GM23338 (cell line): ENCODE measurements around the gene ZNF189. TPM values are rescaled to one million over a fixed set of nuclear protein-coding genes. Genes with fewer than 3 reads are reported as not detected.

Experiments
- ATAC-seq: fragments of 200-7000 bp; cut with Tn5 transposase; 3 replicates; pipeline ENCODE4 v1.9.1; 2020
- DNase-seq: peaks from one replicate; pipeline ENCODE4 v3.0.0-alpha.2; 2015; ENCODE audit warnings: low spot score
- H2AFZ ChIP-seq: fragments of 200-600 bp; sonication (generic); 2 replicates; pipeline ENCODE4 v1.8.0; 2016; ENCODE audit warnings: antibody characterized with exemption, mild to moderate bottlenecking, moderate library complexity
- H3F3A ChIP-seq: fragments of 200-600 bp; sonication (generic); replicated peaks from 2 replicates; pipeline ENCODE4 v1.8.0; 2017; ENCODE audit warnings: antibody characterized with exemption, mixed run types, low read depth
- H3K27ac ChIP-seq: fragments of 200-600 bp; sonication (generic); 2 replicates; pipeline ENCODE4 v1.6.1; 2016; ENCODE audit warnings: low read depth
- H3K27me3 ChIP-seq: fragments of 200-600 bp; sonication (generic); 2 replicates; pipeline ENCODE4 v1.8.0; 2016; ENCODE audit warnings: mild to moderate bottlenecking, mixed run types, moderate library complexity; ENCODE audit not compliant: insufficient read depth
- H3K36me3 ChIP-seq: fragments of 200-600 bp; sonication (generic); 2 replicates; pipeline ENCODE4 v1.8.0; 2016; ENCODE audit warnings: mild to moderate bottlenecking; ENCODE audit not compliant: insufficient read depth
- H3K4me1 ChIP-seq: fragments of 200-600 bp; sonication (generic); 2 replicates; pipeline ENCODE4 v1.8.0; 2016; ENCODE audit warnings: mild to moderate bottlenecking, moderate library complexity; ENCODE audit not compliant: insufficient read depth
- H3K4me2 ChIP-seq: fragments of 200-600 bp; sonication (generic); 2 replicates; pipeline ENCODE4 v1.7.1; 2017; ENCODE audit warnings: mixed run types
- H3K4me3 ChIP-seq: fragments of 200-600 bp; sonication (generic); 2 replicates; pipeline ENCODE4 v1.6.1; 2016; ENCODE audit warnings: mixed run types
- H3K79me2 ChIP-seq: fragments of 200-600 bp; sonication (generic); replicated peaks from 2 replicates; pipeline ENCODE4 v1.8.0; 2017; ENCODE audit warnings: mild to moderate bottlenecking; ENCODE audit not compliant: insufficient read depth
- H3K9me2 ChIP-seq: fragments of 200-600 bp; sonication (generic); 2 replicates; pipeline ENCODE4 v1.8.0; 2017; ENCODE audit not compliant: insufficient read depth
- H4K20me1 ChIP-seq: fragments of 200-600 bp; sonication (generic); replicated peaks from 2 replicates; pipeline ENCODE4 v1.8.0; 2017; ENCODE audit warnings: mild to moderate bottlenecking; ENCODE audit not compliant: insufficient read depth
- H3K27ac Mint-ChIP-seq: 2 replicates; pipeline ENCODE4 v1.8.0; 2020; ENCODE audit warnings: inconsistent platforms, mild to moderate bottlenecking, moderate library complexity, mixed read lengths
- H3K27me3 Mint-ChIP-seq: 3 replicates; pipeline ENCODE4 v1.8.0; 2022; ENCODE audit warnings: low read depth, mild to moderate bottlenecking, moderate library complexity, mixed read lengths, inconsistent platforms; ENCODE audit not compliant: insufficient read depth, poor library complexity
- H3K36me3 Mint-ChIP-seq: 3 replicates; pipeline ENCODE4 v1.8.0; 2021; ENCODE audit warnings: low read depth, mild to moderate bottlenecking, inconsistent platforms, moderate library complexity, mixed read lengths
- H3K4me1 Mint-ChIP-seq: 3 replicates; pipeline ENCODE4 v1.8.0; 2020; ENCODE audit warnings: mild to moderate bottlenecking, inconsistent platforms, mixed read lengths
- H3K4me3 Mint-ChIP-seq: 3 replicates; pipeline ENCODE4 v1.8.0; 2021; ENCODE audit warnings: moderate library complexity, mild to moderate bottlenecking, inconsistent platforms, mixed read lengths
- H3K9me3 Mint-ChIP-seq: 3 replicates; pipeline ENCODE4 v1.8.0; 2020; ENCODE audit warnings: moderate library complexity, mild to moderate bottlenecking, inconsistent platforms, mixed read lengths
- CREB1 ChIP-seq: fragments of 250-450 bp; sonication (Bioruptor Pico); IDR thresholded peaks from 2 replicates; pipeline ENCODE4 v1.5.0; 2020; ENCODE audit warnings: low read depth, mild to moderate bottlenecking, moderate library complexity
- CTCF ChIP-seq, 2 experiments: fragments of 200-600 bp in 1 of 2; sonication (generic) in 1 of 2; conservative IDR thresholded peaks; 2 replicates each; pipeline versions ENCODE4 v1.5.1 to v1.6.1; 2016 to 2017; ENCODE audit warnings: antibody characterized with exemption in 2 of 2, low read depth in 2 of 2, mild to moderate bottlenecking in 2 of 2, moderate library complexity in 1 of 2
- ETS1 ChIP-seq: IDR thresholded peaks from 2 replicates; pipeline ENCODE4 v1.6.1; 2016; ENCODE audit warnings: antibody characterized with exemption
- EZH2 ChIP-seq: fragments of 200-600 bp; sonication (generic); IDR thresholded peaks from one replicate; pipeline ENCODE4 v1.8.0; 2017; ENCODE audit warnings: antibody characterized with exemption, mild to moderate bottlenecking, low read depth; ENCODE audit not compliant: unreplicated experiment
- JUNB ChIP-seq: IDR thresholded peaks from one replicate; pipeline ENCODE4 v1.6.1; 2016; ENCODE audit warnings: antibody characterized with exemption; ENCODE audit not compliant: unreplicated experiment
- NANOG ChIP-seq: IDR thresholded peaks from 2 replicates; pipeline ENCODE4 v1.6.1; 2016; ENCODE audit warnings: antibody characterized with exemption, borderline replicate concordance
- POLR2AphosphoS5 ChIP-seq: IDR thresholded peaks from 2 replicates; pipeline ENCODE4 v1.6.1; 2016; ENCODE audit warnings: antibody characterized with exemption, low read depth
- REST ChIP-seq: IDR thresholded peaks from one replicate; pipeline ENCODE4 v1.6.1; 2018; ENCODE audit warnings: antibody characterized with exemption; ENCODE audit not compliant: unreplicated experiment
- ZNF331 ChIP-seq: fragments of 250-450 bp; sonication (Bioruptor Pico); IDR thresholded peaks from 2 replicates; pipeline ENCODE4 v1.5.0; 2020; ENCODE audit warnings: low read depth, mild to moderate bottlenecking, moderate library complexity
- long read RNA-seq: library from polyadenylated mRNA; unstranded; transcript quantifications from one replicate; pipeline ENCODE4 v2.0.0, GENCODE V29; 2020; ENCODE audit not compliant: unreplicated experiment
- polyA plus RNA-seq: library from polyadenylated mRNA; unstranded; fragments of >200 nt; fragmentation: Nextera tagmentation; extraction: Ambion mirVana; gene quantifications from 2 replicates; pipeline ENCODE4 v1.2.1, GENCODE V29; 2016
- total RNA-seq: library from RNA; depleted of rRNA; stranded (reverse); fragments of >200 nt; shearing (Covaris generic); gene quantifications from 2 replicates; pipeline ENCODE4 v1.2.3, GENCODE V29; 2014; rRNA removed

Gene ZNF189
- total RNA-seq (10.6 and 13.8 TPM in 2 replicates), polyA plus RNA-seq (4.7 and 5.8 TPM in 2 replicates)
- long read RNA-seq, partial matches to known transcripts, result 0 of 1 reads
- long read RNA-seq, other reads (novel, unspliced or antisense), result 0 of 1 reads

GRCh38 chr9:101398068-101398929, at the start of gene ZNF189, which contains the start of gene MRPL50:
Gene ZNF189, plus strand, starts transcription at chr9:101398851. Its CDS starts 306 bp downstream, at chr9:101399157.
Gene MRPL50, minus strand, starts transcription at chr9:101398618. Its CDS starts 26 bp downstream, at chr9:101398592.
- H3K9me2 ChIP-seq, result no peaks in the 10 kb centered on the region
- TF ChIP-seq ETS1, result peak; percentile 98
- no peak for TF ChIP-seq ZNF331 (CRISPR knock-in tag)
- no peak for TF ChIP-seq EZH2
- peak; percentile 87 for TF ChIP-seq CREB1
- no peak for TF ChIP-seq JUNB
- no peak for TF ChIP-seq NANOG
- no peak for TF ChIP-seq REST
- peak; percentile 92 for TF ChIP-seq POLR2AphosphoS5
- H3K4me2 ChIP-seq, result peak within 1 kb of the TSS; percentile 91
- peaks cover 73% of the 10 kb centered on the region for H3K36me3 Mint-ChIP-seq
- H3K36me3 ChIP-seq, result peaks cover 22% of the 10 kb centered on the region; the same call in 1 of the 2 replicates
- H3K79me2 ChIP-seq, result peaks cover 66% of the 10 kb centered on the region
- peaks cover 10% of the 10 kb centered on the region for H3K9me3 Mint-ChIP-seq
- H3K4me3 Mint-ChIP-seq, result peak within 1 kb of the TSS; percentile 100
- H3K27me3 Mint-ChIP-seq, result peaks cover 4% of the 10 kb centered on the region
- H3K4me1 Mint-ChIP-seq, result peaks cover 5% of the 10 kb centered on the region
- H4K20me1 ChIP-seq, result peaks cover 13% of the 10 kb centered on the region
- H3K4me3 ChIP-seq, result peak within 1 kb of the TSS; percentile 78
- H3K27ac Mint-ChIP-seq, result peak within 1 kb of the TSS; percentile 99
- peaks cover 12% of the 10 kb centered on the region; the same call in 1 of the 2 replicates for H3K4me1 ChIP-seq
- peak within 1 kb of the TSS; percentile 83 for H2AFZ ChIP-seq
- H3F3A ChIP-seq, result no peaks in the 10 kb centered on the region
- ATAC-seq (peak; percentile 98), DNase-seq (peak; percentile 100)
- peak within 1 kb of the TSS; percentile 39; the same call in 1 of the 2 replicates for H3K27ac ChIP-seq
- no peaks in the 10 kb centered on the region for H3K27me3 ChIP-seq

GRCh38 chr9:101350285-101350684, 48.4 kb upstream of the ZNF189 start:
- H2AFZ ChIP-seq, result no peak overlapping the region
- no peaks in the 10 kb centered on the region for H3K4me1 ChIP-seq
- H3K27me3 Mint-ChIP-seq, result peaks cover 4% of the 10 kb centered on the region
- no peaks in the 10 kb centered on the region for H3F3A ChIP-seq
- H3K27ac ChIP-seq, result no peak overlapping the region
- no peak overlapping the region for H3K27ac Mint-ChIP-seq
- H3K4me3 Mint-ChIP-seq, result no peak overlapping the region
- H3K36me3 ChIP-seq, result no peaks in the 10 kb centered on the region
- no peak overlapping the region for H3K4me2 ChIP-seq
- no peaks in the 10 kb centered on the region; the same call in 2 of the 3 replicates for H3K4me1 Mint-ChIP-seq
- no peak for DNase-seq
- no peaks in the 10 kb centered on the region for H3K36me3 Mint-ChIP-seq
- H3K27me3 ChIP-seq, result no peaks in the 10 kb centered on the region
- H3K9me2 ChIP-seq, result no peaks in the 10 kb centered on the region
- H3K79me2 ChIP-seq, result no peaks in the 10 kb centered on the region
- H3K9me3 Mint-ChIP-seq, result no peaks in the 10 kb centered on the region
- H3K4me3 ChIP-seq, result no peak overlapping the region
- no peak for ATAC-seq
- H4K20me1 ChIP-seq, result no peaks in the 10 kb centered on the region; the same call in 1 of the 2 replicates
- TF ChIP-seq CTCF (conservative IDR thresholded peaks at IDR 0.05; ENCODE audit: low read depth in 2 of 2), result no peak
